HTERT RPE-1 (cell line): ENCODE data around the gene SIT1.

Experiments
- in situ Hi-C: fragments of 300-500 bp; cut with MboI; formaldehyde crosslinking; loops from 4 replicates; pipeline ENCODE4 v1.14.3; 2020; ENCODE audit warnings: low sequenced_read_pairs

SIT1 gene

DNA sequence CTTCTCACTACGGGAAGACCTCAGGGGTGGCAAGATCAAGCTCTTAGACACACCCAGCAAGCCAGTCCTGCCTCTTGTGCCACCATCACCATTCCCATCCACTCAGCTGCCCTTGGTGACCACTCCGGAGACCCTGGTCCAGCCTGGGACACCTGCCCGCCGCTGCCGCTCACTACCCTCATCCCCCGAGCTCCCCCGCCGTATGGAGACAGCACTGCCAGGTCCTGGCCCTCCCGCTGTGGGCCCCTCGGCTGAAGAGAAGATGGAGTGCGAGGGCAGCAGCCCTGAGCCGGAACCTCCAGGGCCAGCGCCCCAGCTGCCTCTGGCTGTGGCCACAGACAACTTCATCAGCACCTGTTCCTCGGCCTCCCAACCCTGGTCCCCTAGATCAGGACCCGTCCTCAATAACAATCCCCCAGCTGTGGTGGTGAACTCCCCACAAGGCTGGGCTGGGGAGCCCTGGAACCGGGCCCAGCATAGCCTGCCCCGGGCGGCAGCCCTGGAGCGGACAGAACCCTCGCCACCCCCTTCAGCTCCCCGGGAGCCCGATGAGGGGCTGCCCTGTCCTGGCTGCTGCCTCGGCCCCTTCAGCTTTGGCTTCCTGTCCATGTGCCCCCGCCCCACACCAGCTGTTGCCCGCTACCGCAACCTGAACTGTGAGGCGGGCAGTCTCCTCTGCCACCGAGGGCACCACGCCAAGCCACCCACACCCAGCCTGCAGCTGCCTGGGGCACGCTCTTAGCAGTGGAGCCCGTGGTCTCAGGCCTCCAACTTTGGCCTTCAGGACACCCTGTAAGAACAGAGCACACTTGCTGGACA, 41.5 kb downstream of the SIT1 start:
- in situ Hi-C loops = no loop called here

- in situ Hi-C loops = no loop called here
These were observed 42.5 kb downstream of the SIT1 start for GRCh38 chr9:35608221-35608620.

DNA sequence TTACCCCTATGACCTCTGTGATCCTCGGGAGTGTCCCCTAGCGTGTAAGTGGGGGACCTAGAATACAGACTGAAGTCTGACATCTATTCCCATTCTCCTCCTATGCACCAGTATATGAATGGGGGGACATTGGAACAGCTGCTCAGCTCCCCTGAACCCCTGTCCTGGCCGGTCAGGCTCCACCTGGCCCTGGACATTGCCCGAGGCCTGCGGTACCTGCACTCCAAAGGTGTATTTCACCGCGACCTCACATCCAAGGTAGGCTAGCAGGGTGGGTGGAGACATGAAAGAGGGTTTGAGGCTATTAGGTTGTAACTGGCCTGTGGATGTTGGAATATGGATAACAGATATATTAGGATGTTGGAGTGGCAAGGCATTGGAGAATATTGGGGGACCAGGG, 44.0 kb downstream of the SIT1 start:
- in situ Hi-C loops = no loop called here

- in situ Hi-C loops = no loop called here
These were observed 44.6 kb downstream of the SIT1 start for GRCh38 chr9:35606138-35606504.

DNA sequence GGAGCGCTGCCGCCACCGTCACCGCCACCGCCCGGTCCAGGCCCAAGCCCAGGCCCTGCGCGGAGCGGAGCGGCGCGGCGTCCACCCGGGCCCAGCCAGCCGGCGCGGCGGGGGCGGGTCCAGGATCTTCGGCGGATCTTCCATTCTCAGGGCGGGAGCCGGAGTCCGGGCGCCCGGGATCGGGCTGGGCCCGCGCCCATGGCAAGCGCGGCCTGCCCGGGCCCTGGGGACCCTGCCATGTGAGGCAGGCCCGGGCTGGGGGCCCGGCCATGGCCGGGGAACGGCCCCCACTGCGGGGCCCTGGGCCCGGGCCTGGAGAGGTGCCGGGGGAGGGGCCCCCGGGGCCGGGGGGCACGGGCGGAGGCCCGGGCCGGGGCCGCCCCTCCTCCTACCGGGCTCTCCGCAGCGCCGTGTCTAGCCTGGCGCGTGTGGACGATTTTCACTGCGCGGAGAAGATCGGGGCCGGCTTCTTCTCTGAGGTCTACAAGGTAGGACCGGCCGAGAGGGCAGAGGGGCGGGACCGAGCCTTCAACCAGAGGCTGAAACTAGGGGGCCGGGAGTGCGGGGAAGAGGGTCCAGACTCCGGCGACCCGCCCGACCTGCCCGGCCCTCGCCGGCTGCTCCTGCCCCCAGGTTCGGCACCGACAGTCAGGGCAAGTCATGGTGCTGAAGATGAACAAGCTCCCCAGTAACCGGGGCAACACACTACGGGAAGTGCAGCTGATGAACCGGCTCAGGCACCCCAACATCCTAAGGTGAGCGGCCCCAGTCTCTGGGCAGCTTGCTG, 45.2 kb downstream of the SIT1 start:
- in situ Hi-C loops = no loop called here

- in situ Hi-C loops = no loop called here
These were observed 46.0 kb downstream of the SIT1 start, which contains the start of gene TESK1 for GRCh38 chr9:35604578-35605350. Gene TESK1, plus strand, starts transcription at chr9:35605262. Its CDS starts 358 bp downstream, at chr9:35605620.

GRCh38 chr9:35603986-35604577, 46.6 kb downstream of the SIT1 start:
- in situ Hi-C loops = no loop called here

DNA sequence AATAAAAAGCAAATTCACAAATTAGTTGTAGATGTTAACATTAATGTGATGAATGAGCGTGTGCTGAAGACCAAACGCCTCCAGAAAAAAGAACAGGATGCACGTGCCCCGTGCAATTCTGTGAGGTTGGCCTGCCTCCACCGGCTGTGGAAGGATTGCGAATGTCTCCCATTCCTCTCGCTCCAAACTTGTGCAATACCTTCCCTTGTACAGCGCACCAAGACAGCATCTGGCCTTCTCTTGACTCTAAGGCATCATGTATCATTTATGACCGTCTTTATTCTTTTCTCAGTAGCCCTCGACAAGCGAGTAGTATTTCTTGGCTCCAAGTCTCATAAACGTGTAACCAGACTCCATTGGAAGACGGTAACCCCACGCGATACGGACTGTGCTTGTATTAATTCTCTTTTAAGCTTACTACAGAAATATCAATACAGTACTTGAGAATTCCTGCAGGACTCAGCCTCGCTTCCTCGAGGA, 47.2 kb downstream of the SIT1 start:
- in situ Hi-C loops = no loop called here

DNA sequence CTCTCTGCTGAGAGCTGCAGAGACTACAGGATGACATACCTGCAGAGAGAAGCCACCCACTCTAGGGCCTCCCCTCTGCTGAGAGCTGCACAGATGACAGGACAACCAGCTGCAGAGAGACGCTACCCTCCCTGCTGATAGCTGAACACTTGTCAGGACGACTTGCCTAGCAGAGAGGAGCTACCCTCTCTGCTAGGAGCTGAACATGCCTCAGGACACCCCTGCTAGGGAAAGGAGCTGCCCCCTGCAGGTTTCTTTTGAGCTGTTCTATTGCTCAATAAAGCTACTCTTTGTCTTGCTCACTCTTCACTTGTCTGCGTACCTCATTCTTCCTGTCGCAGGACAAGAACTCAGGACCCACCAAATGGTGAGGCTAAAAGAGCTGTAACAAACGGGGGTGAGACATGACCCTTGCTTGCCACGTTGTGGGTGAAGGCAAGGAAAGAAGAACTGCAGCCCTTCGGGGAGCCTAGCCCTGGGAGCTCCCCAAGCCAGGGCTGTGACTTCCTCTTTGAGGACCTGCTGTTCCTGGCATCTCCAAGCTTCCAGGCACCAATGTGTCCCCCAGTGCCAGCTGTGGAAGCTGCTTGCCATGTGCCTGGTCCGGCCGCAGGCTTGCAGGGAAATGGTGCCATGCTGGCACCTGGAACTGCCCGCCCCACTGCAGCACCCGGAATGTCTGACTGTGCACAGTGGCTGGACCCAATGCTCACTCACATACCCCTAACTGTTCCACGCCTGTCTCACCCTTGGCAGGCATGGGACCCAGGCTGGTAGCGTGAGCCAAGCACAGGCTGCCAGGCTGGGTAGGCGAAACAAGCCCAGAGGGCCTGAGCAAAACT, 50.7 kb downstream of the SIT1 start:
- in situ Hi-C loops = no loop called here
